ENCODE data around the gene CCDC136. TPM values are rescaled to one million over a fixed set of nuclear protein-coding genes. Genes with fewer than 3 reads are reported as not detected.

The CCDC136 gene
- total and polyA plus RNA-seq, 2 experiments from 2014 or later: 27.1 to 55.7 TPM

- H3K36me3 Mint-ChIP-seq (ENCODE audit: low read depth): no peaks in the 10 kb centered on the region
- no peak overlapping the region for H3K4me3 ChIP-seq
- peaks cover 9% of the 10 kb centered on the region for H3K27me3 Mint-ChIP-seq (ENCODE audit: insufficient read depth, low read depth, poor library complexity)
- no peak overlapping the region for H2AFZ ChIP-seq
- no peaks in the 10 kb centered on the region for H3K9me3 Mint-ChIP-seq
- no peaks in the 10 kb centered on the region for H3K27me3 ChIP-seq (ENCODE audit: insufficient read depth)
- H4K20me1 ChIP-seq (replicated peaks; ENCODE audit: insufficient read depth): no peaks in the 10 kb centered on the region
- H3K79me2 ChIP-seq (replicated peaks; ENCODE audit: insufficient read depth): no peaks in the 10 kb centered on the region
- H3K4me1 ChIP-seq (ENCODE audit: insufficient read depth): no peaks in the 10 kb centered on the region
- TF ChIP-seq ZNF114 (CRISPR knock-in tag; IDR thresholded peaks at IDR 0.05) (no peak), EZH2 (IDR thresholded peaks at IDR 0.05; ENCODE audit: low read depth, unreplicated experiment) (no peak), CREB1 (CRISPR knock-in tag; IDR thresholded peaks at IDR 0.05; ENCODE audit: low read depth) (no peak), REST (IDR thresholded peaks at IDR 0.05; ENCODE audit: unreplicated experiment) (no peak)
- H3K27ac ChIP-seq (ENCODE audit: low read depth): no peak overlapping the region
- no peaks in the 10 kb centered on the region for H3F3A ChIP-seq (replicated peaks; ENCODE audit: low read depth)
- H3K4me2 ChIP-seq: no peak overlapping the region
- no peak for ATAC-seq
- H3K4me3 Mint-ChIP-seq: no peak overlapping the region
- no peak for DNase-seq (ENCODE audit: low spot score)
- no peaks in the 10 kb centered on the region for H3K9me2 ChIP-seq (ENCODE audit: insufficient read depth)
- H3K4me1 Mint-ChIP-seq: no peaks in the 10 kb centered on the region; the same call in 2 of the 3 replicates
- no peak overlapping the region for H3K27ac Mint-ChIP-seq
- H3K36me3 ChIP-seq (ENCODE audit: insufficient read depth): no peaks in the 10 kb centered on the region
Measured at GRCh38 chr7:128849804-128850490, 58.2 kb downstream of the CCDC136 start.

GRCh38 chr7:128852537-128853254 is 60.9 kb downstream of the CCDC136 start:
- no peaks in the 10 kb centered on the region for H3K4me1 ChIP-seq (ENCODE audit: insufficient read depth)
- H3F3A ChIP-seq (replicated peaks; ENCODE audit: low read depth): no peaks in the 10 kb centered on the region
- Mint-ChIP-seq H3K4me3 (no peak overlapping the region), H3K27me3 (ENCODE audit: insufficient read depth, low read depth, poor library complexity) (peaks cover 9% of the 10 kb centered on the region), H3K4me1 (no peaks in the 10 kb centered on the region; the same call in 2 of the 3 replicates), H3K9me3 (no peaks in the 10 kb centered on the region), H3K36me3 (ENCODE audit: low read depth) (no peaks in the 10 kb centered on the region), H3K27ac (no peak overlapping the region)
- H3K9me2 ChIP-seq (ENCODE audit: insufficient read depth): no peaks in the 10 kb centered on the region
- no peaks in the 10 kb centered on the region for H3K36me3 ChIP-seq (ENCODE audit: insufficient read depth)
- H4K20me1 ChIP-seq (replicated peaks; ENCODE audit: insufficient read depth): no peaks in the 10 kb centered on the region
- no peak for ATAC-seq
- H3K79me2 ChIP-seq (replicated peaks; ENCODE audit: insufficient read depth): no peaks in the 10 kb centered on the region
- TF ChIP-seq ZNF114 (CRISPR knock-in tag; IDR thresholded peaks at IDR 0.05): no peak
- no peak for DNase-seq (ENCODE audit: low spot score)
- no peak overlapping the region for H3K4me2 ChIP-seq
- H3K27ac ChIP-seq (ENCODE audit: low read depth): no peak overlapping the region
- H3K27me3 ChIP-seq (ENCODE audit: insufficient read depth): no peaks in the 10 kb centered on the region
- no peak overlapping the region for H3K4me3 ChIP-seq
- no peak overlapping the region for H2AFZ ChIP-seq

- H3K36me3 Mint-ChIP-seq (ENCODE audit: low read depth): no peaks in the 10 kb centered on the region
- no peak for ATAC-seq
- Histone ChIP-seq H3K9me2 (ENCODE audit: insufficient read depth) (no peaks in the 10 kb centered on the region), H3K79me2 (replicated peaks; ENCODE audit: insufficient read depth) (no peaks in the 10 kb centered on the region), H3K4me3 (no peak overlapping the region), H3K4me2 (no peak overlapping the region), H3K27ac (ENCODE audit: low read depth) (no peak overlapping the region), H3K4me1 (ENCODE audit: insufficient read depth) (no peaks in the 10 kb centered on the region), H3K27me3 (ENCODE audit: insufficient read depth) (no peaks in the 10 kb centered on the region), H3K36me3 (ENCODE audit: insufficient read depth) (no peaks in the 10 kb centered on the region), H4K20me1 (replicated peaks; ENCODE audit: insufficient read depth) (no peaks in the 10 kb centered on the region), H3F3A (replicated peaks; ENCODE audit: low read depth) (no peaks in the 10 kb centered on the region), H2AFZ (no peak overlapping the region)
- no peak overlapping the region for H3K27ac Mint-ChIP-seq
- H3K4me3 Mint-ChIP-seq: no peak overlapping the region
- H3K27me3 Mint-ChIP-seq (ENCODE audit: insufficient read depth, low read depth, poor library complexity): peaks cover 7% of the 10 kb centered on the region
- H3K4me1 Mint-ChIP-seq: no peaks in the 10 kb centered on the region; the same call in 2 of the 3 replicates
- no peak for DNase-seq (ENCODE audit: low spot score)
- no peaks in the 10 kb centered on the region for H3K9me3 Mint-ChIP-seq
- TF ChIP-seq ZNF114 (CRISPR knock-in tag; IDR thresholded peaks at IDR 0.05) (no peak), NANOG (IDR thresholded peaks at IDR 0.05; ENCODE audit: borderline replicate concordance) (no peak), ZNF331 (CRISPR knock-in tag; IDR thresholded peaks at IDR 0.05; ENCODE audit: low read depth) (no peak), EZH2 (IDR thresholded peaks at IDR 0.05; ENCODE audit: low read depth, unreplicated experiment) (no peak), STAT1 (IDR thresholded peaks at IDR 0.05; ENCODE audit: unreplicated experiment) (no peak), POLR2AphosphoS5 (IDR thresholded peaks at IDR 0.05; ENCODE audit: low read depth) (no peak), JUNB (IDR thresholded peaks at IDR 0.05; ENCODE audit: unreplicated experiment) (no peak), ETS1 (IDR thresholded peaks at IDR 0.05) (no peak), CREB1 (CRISPR knock-in tag; IDR thresholded peaks at IDR 0.05; ENCODE audit: low read depth) (no peak)
Measured at GRCh38 chr7:128853799-128854198, 62.0 kb downstream of the CCDC136 start.

All from GM23338 (cell line).